CD14-positive monocyte (primary cell): ENCODE results near the gene HID1. TPM values are rescaled to one million over a fixed set of nuclear protein-coding genes. Genes with fewer than 3 reads are reported as not detected.

Source experiments
- DNase-seq, 3 donors: peaks; one replicate each; pipeline ENCODE4 v3.0.0-alpha.2; 2011 to 2022
- H2AFZ ChIP-seq: 2 replicates; pipeline ENCODE4 v1.6.0; 2012; ENCODE audit warnings: mild to moderate bottlenecking, low read depth, low read length, inconsistent platforms; ENCODE audit not compliant: insufficient read depth, poor library complexity, severe bottlenecking
- H3K27ac ChIP-seq, 2 donors: 1 replicate in 1 of 2; 2 replicates in 1 of 2; pipeline ENCODE4 v1.5.1; 2012 to 2013; ENCODE audit warnings: low read length in 2 of 2, control low read depth in 1 of 2, inconsistent platforms in 1 of 2, low read depth in 1 of 2, mild to moderate bottlenecking in 1 of 2
- H3K27me3 ChIP-seq, 2 donors: one replicate each; pipeline versions ENCODE4 v1.6.0 to v1.6.1; 2011 to 2013; ENCODE audit warnings: low read length in 2 of 2; ENCODE audit not compliant: control insufficient read depth in 2 of 2, insufficient read depth in 2 of 2
- H3K36me3 ChIP-seq, 2 donors: replicated peaks in 1 of 2; 1 replicate in 1 of 2; 2 replicates in 1 of 2; pipeline versions ENCODE4 v1.5.1 to v1.6.1; 2012 to 2013; ENCODE audit warnings: low read length in 2 of 2, control low read depth in 1 of 2, inconsistent platforms in 1 of 2, mild to moderate bottlenecking in 1 of 2; ENCODE audit not compliant: insufficient read depth in 2 of 2, control insufficient read depth in 1 of 2
- H3K4me1 ChIP-seq, 2 donors: 1 replicate in 1 of 2; 2 replicates in 1 of 2; pipeline versions ENCODE4 v1.5.1 to v1.6.1; 2012 to 2013; ENCODE audit warnings: low read length in 2 of 2, control low read depth in 1 of 2, inconsistent platforms in 1 of 2, mild to moderate bottlenecking in 1 of 2, moderate library complexity in 1 of 2; ENCODE audit not compliant: insufficient read depth in 2 of 2, control insufficient read depth in 1 of 2
- H3K4me2 ChIP-seq: replicated peaks from 2 replicates; pipeline ENCODE3; 2012; ENCODE audit warnings: low read length, moderate library complexity, mild to moderate bottlenecking; ENCODE audit not compliant: poor library complexity, severe bottlenecking; ENCODE audit errors: extremely low read depth
- H3K4me3 ChIP-seq, 3 experiments: fragments of 200-600 bp in 1 of 3; sonication (generic) in 1 of 3; replicated peaks in 1 of 3; 1 replicate in 2 of 3; 2 replicates in 1 of 3; pipeline ENCODE4 v1.5.1; 2011 to 2013; ENCODE audit warnings: low read length in 3 of 3, mild to moderate bottlenecking in 3 of 3, control low read depth in 2 of 3, low read depth in 2 of 3, inconsistent platforms in 1 of 3, moderate library complexity in 1 of 3
- H3K79me2 ChIP-seq: 2 replicates; pipeline ENCODE4 v1.6.0; 2012; ENCODE audit warnings: mild to moderate bottlenecking, control low read depth, inconsistent platforms, low read length, moderate library complexity; ENCODE audit not compliant: insufficient read depth
- H3K9ac ChIP-seq: 2 replicates; pipeline ENCODE4 v1.6.0; 2017; ENCODE audit warnings: low read length, mild to moderate bottlenecking; ENCODE audit not compliant: insufficient read depth, poor library complexity, severe bottlenecking
- H3K9me3 ChIP-seq, 2 donors: replicated peaks in 1 of 2; 1 replicate in 1 of 2; 2 replicates in 1 of 2; pipeline versions ENCODE4 v1.5.1 to v1.6.1; 2012 to 2013; ENCODE audit warnings: low read length in 2 of 2, control low read depth in 1 of 2; ENCODE audit not compliant: control insufficient read depth in 1 of 2, insufficient read depth in 1 of 2
- H4K20me1 ChIP-seq: 2 replicates; pipeline ENCODE4 v1.6.0; 2012; ENCODE audit warnings: mild to moderate bottlenecking, low read length, control low read depth, moderate library complexity; ENCODE audit not compliant: insufficient read depth
- H3K27ac Mint-ChIP-seq, 7 donors: one replicate each; pipeline ENCODE4 v1.8.0; 2020; ENCODE audit warnings: mild to moderate bottlenecking in 7 of 7, mixed read lengths in 7 of 7, moderate library complexity in 6 of 7, inconsistent platforms in 2 of 7
- H3K27me3 Mint-ChIP-seq, 3 donors: one replicate each; pipeline ENCODE4 v1.8.0; 2021 to 2022; ENCODE audit warnings: low read depth in 3 of 3, mild to moderate bottlenecking in 3 of 3, mixed read lengths in 3 of 3, moderate library complexity in 3 of 3, inconsistent platforms in 1 of 3
- H3K36me3 Mint-ChIP-seq, 2 donors: one replicate each; pipeline ENCODE4 v1.8.0; 2020; ENCODE audit warnings: mixed read lengths in 2 of 2, inconsistent platforms in 1 of 2, mild to moderate bottlenecking in 1 of 2
- H3K4me1 Mint-ChIP-seq: one replicate; pipeline ENCODE4 v1.8.0; 2020; ENCODE audit warnings: mild to moderate bottlenecking, mixed read lengths
- H3K4me3 Mint-ChIP-seq, 2 donors: one replicate each; pipeline ENCODE4 v1.8.0; 2020; ENCODE audit warnings: mild to moderate bottlenecking in 2 of 2, mixed read lengths in 2 of 2, moderate library complexity in 1 of 2
- H3K9me3 Mint-ChIP-seq, 7 donors: one replicate each; pipeline ENCODE4 v1.8.0; 2020 to 2022; ENCODE audit warnings: mixed read lengths in 7 of 7, mild to moderate bottlenecking in 6 of 7, moderate library complexity in 6 of 7, inconsistent platforms in 2 of 7
- WGBS: methylation state at CpG from one replicate; pipeline ENCODE4 v1.1.5; 2013; ENCODE audit warnings: missing lambda C conversion rate; ENCODE audit not compliant: insufficient coverage; 5-methylcytosine and 5-hydroxymethylcytosine counted together
- intact Hi-C, 2 donors: fragments of 100-400 bp; cut with micrococcal nuclease; formaldehyde crosslinking; loops; one replicate each; pipeline versions ENCODE4 v1.15.0 to v1.15.1; 2023
- polyA plus RNA-seq, 3 donors: library from polyadenylated mRNA; depleted of rRNA in 1 of 3; unstranded in 2 of 3; stranded (reverse) in 1 of 3; fragments of 300-500 nt in 2 of 3; fragments of >200 nt in 1 of 3; fragmentation: Illumina TruSeq in 2 of 3; gene quantifications; 1 replicate in 2 of 3; 2 replicates in 1 of 3; pipeline ENCODE4 v1.2.3, GENCODE V29; 2012 to 2021
- TF ChIP-seq, protein P1 (sequence below): fragments of 200-600 bp; IDR thresholded peaks from one replicate; pipeline ENCODE4 v1.8.0; 2022; ENCODE audit warnings: antibody characterized with exemption, mild to moderate bottlenecking

Gene HID1
- polyA plus RNA-seq, 3 donors: not detected

- Mint-ChIP-seq H3K36me3 (no peaks in the 10 kb centered on the region), H3K4me3 (no peak overlapping the region), H3K9me3 (peaks cover 0 to 9% (median 0%) of the 10 kb centered on the region in 7 donors), H3K27me3 (peaks cover 52 to 86% (median 66%) of the 10 kb centered on the region in 3 donors), H3K4me1 (no peaks in the 10 kb centered on the region), H3K27ac (no peak overlapping the region)
- no peak for DNase-seq
- TF ChIP-seq, protein P1, sequence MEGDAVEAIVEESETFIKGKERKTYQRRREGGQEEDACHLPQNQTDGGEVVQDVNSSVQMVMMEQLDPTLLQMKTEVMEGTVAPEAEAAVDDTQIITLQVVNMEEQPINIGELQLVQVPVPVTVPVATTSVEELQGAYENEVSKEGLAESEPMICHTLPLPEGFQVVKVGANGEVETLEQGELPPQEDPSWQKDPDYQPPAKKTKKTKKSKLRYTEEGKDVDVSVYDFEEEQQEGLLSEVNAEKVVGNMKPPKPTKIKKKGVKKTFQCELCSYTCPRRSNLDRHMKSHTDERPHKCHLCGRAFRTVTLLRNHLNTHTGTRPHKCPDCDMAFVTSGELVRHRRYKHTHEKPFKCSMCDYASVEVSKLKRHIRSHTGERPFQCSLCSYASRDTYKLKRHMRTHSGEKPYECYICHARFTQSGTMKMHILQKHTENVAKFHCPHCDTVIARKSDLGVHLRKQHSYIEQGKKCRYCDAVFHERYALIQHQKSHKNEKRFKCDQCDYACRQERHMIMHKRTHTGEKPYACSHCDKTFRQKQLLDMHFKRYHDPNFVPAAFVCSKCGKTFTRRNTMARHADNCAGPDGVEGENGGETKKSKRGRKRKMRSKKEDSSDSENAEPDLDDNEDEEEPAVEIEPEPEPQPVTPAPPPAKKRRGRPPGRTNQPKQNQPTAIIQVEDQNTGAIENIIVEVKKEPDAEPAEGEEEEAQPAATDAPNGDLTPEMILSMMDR: no peak
- Histone ChIP-seq H3K36me3 (no peaks in the 10 kb centered on the region), H3K79me2 (no peaks in the 10 kb centered on the region), H3K9me3 (peaks cover 0 to 12% of the 10 kb centered on the region in 2 donors), H3K27me3 (peaks cover 21 to 34% of the 10 kb centered on the region in 2 donors), H3K9ac (no peak overlapping the region), H2AFZ (no peak overlapping the region), H3K4me3 (no peak overlapping the region), H4K20me1 (no peaks in the 10 kb centered on the region), H3K4me1 (no peaks in the 10 kb centered on the region), H3K4me2 (no peak overlapping the region), H3K27ac (no peak overlapping the region)
- WGBS: 78% methylated on average over 17 of the region's 21 CpGs
- intact Hi-C loops: no loop called here
Measured at GRCh38 chr17:74941128-74941725, 31.3 kb downstream of the HID1 start.

DNA sequence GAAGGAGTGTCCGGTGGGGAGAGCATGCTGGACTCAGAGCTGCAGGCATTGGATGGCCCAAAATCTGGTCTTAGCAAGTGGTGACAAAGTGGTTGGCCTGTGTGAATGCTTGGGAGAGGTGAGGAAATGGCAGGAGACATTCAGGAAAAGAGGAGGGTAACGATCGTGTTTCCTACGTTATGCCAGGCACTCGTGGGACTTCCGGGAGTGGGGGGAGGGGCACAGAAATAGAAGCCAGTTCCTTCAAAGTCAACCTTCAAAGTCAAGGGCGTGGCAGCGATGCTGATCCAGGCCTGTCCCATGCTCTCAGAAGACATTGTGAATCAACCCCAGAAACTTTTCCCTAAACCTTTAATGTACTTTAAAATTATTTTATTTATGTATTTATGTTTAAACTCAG lies 33.0 kb downstream of the HID1 start:
- Mint-ChIP-seq H3K36me3 (no peaks in the 10 kb centered on the region), H3K4me3 (no peak overlapping the region), H3K27me3 (peaks cover 55 to 86% (median 71%) of the 10 kb centered on the region in 3 donors), H3K4me1 (no peaks in the 10 kb centered on the region), H3K27ac (no peak overlapping the region), H3K9me3 (peaks cover 0 to 9% (median 2%) of the 10 kb centered on the region in 7 donors)
- H3K27ac ChIP-seq: no peak overlapping the region
- intact Hi-C loops: no loop called here
- H4K20me1 ChIP-seq: no peaks in the 10 kb centered on the region
- TF ChIP-seq, protein P1: no peak
- H3K36me3 ChIP-seq: no peaks in the 10 kb centered on the region
- no peak for DNase-seq
- H3K79me2 ChIP-seq: no peaks in the 10 kb centered on the region
- no peak overlapping the region for H3K9ac ChIP-seq
- 36% methylated on average over 5 of the region's 8 CpGs for WGBS
- peaks cover 0 to 15% of the 10 kb centered on the region in 2 donors for H3K9me3 ChIP-seq
- peaks cover 35 to 51% of the 10 kb centered on the region in 2 donors for H3K27me3 ChIP-seq
- H3K4me3 ChIP-seq: no peak overlapping the region
- no peak overlapping the region for H2AFZ ChIP-seq
- H3K4me1 ChIP-seq: no peaks in the 10 kb centered on the region
- H3K4me2 ChIP-seq: no peak overlapping the region
